Transverse colon (tissue), 4 donors: ENCODE measurements around the gene KCNA2. TPM values are rescaled to one million over a fixed set of nuclear protein-coding genes. Genes with fewer than 3 reads are reported as not detected.

ENCODE experiments used
- DNase-seq: peaks from one replicate; pipeline ENCODE4 v3.0.0-alpha.2; 2019
- H3K27ac ChIP-seq, 4 donors: fragments of 200-600 bp; sonication (generic); 2 replicates each; pipeline ENCODE4 v1.5.1; 2016 to 2018; ENCODE audit warnings: inconsistent platforms in 4 of 4
- H3K27me3 ChIP-seq: fragments of 200-600 bp; sonication (generic); 2 replicates; pipeline ENCODE4 v1.5.1; 2017; ENCODE audit warnings: inconsistent platforms
- H3K36me3 ChIP-seq, 4 donors: fragments of 200-600 bp; sonication (generic); 2 replicates each; pipeline ENCODE4 v1.5.1; 2017 to 2019; ENCODE audit warnings: inconsistent platforms in 4 of 4
- H3K4me1 ChIP-seq, 4 donors: fragments of 200-600 bp; sonication (generic); 2 replicates each; pipeline ENCODE4 v1.5.1; 2017 to 2020; ENCODE audit warnings: inconsistent platforms in 4 of 4
- H3K4me3 ChIP-seq, 4 donors: fragments of 200-600 bp; sonication (generic); 1 replicate in 1 of 4; 2 replicates in 3 of 4; pipeline versions ENCODE4 v1.5.1 to v1.6.1; 2017 to 2019; ENCODE audit warnings: inconsistent platforms in 4 of 4
- H3K9me3 ChIP-seq, 2 donors: fragments of 200-600 bp; sonication (generic); 2 replicates each; pipeline ENCODE4 v1.5.1; 2017 to 2019; ENCODE audit warnings: inconsistent platforms in 2 of 2
- CTCF ChIP-seq, 5 experiments: fragments of 200-600 bp in 3 of 5; fragments of 450-650 bp in 2 of 5; sonication (generic) in 3 of 5; IDR thresholded peaks; 1 replicate in 2 of 5; 2 replicates in 3 of 5; pipeline ENCODE4 v1.5.1; 2016 to 2017; ENCODE audit warnings: antibody characterized with exemption in 5 of 5, inconsistent platforms in 3 of 5, mild to moderate bottlenecking in 2 of 5, moderate library complexity in 1 of 5
- EP300 ChIP-seq: sonication (generic); formaldehyde crosslinking; IDR thresholded peaks from one replicate; pipeline ENCODE4 v1.6.1; 2017; ENCODE audit warnings: antibody characterized with exemption, low read depth
- POLR2A ChIP-seq: fragments of 450-650 bp; IDR thresholded peaks from one replicate; pipeline ENCODE4 v1.6.1; 2016; ENCODE audit warnings: antibody characterized with exemption, mild to moderate bottlenecking, moderate library complexity
- POLR2AphosphoS5 ChIP-seq, 3 donors: sonication (generic); formaldehyde crosslinking; IDR thresholded peaks; one replicate each; pipeline ENCODE4 v1.6.1; 2016; ENCODE audit warnings: antibody characterized with exemption in 3 of 3
- WGBS, 2 donors: methylation state at CpG; one replicate each; pipeline ENCODE4 v1.1.5; 2018; ENCODE audit warnings: low coverage in 1 of 2; 5-methylcytosine and 5-hydroxymethylcytosine counted together
- in situ Hi-C, 4 donors: fragments of 200-750 bp; cut with MboI; loops; one replicate each; pipeline versions ENCODE4 v1.15.0 to v1.15.1; 2017; ENCODE audit warnings: low sequenced_read_pairs in 3 of 4, low pct_ligation_motif_present in 1 of 4, low pct_unique_long_range_greater_than_20kb in 1 of 4
- intact Hi-C: fragments of 100-400 bp; cut with DNase I; formaldehyde crosslinking; loops from one replicate; pipeline ENCODE4 v1.15.1; 2023; ENCODE audit warnings: low total_unique reads
- total RNA-seq, 4 donors: library from RNA; depleted of rRNA; stranded (reverse); fragments of >200 nt; gene quantifications; one replicate each; pipeline ENCODE4 v1.1.0, GENCODE V29; 2016

KCNA2 gene
- total RNA-seq, 4 donors from 2014 or later = 0.40 to 1.7 (median 0.68) TPM; not detected in 1

- Histone ChIP-seq H3K4me1 (peaks cover 0 to 18% (median 15%) of the 10 kb centered on the region in 4 donors), H3K27me3 (peaks cover 42% of the 10 kb centered on the region), H3K27ac (no peak overlapping the region), H3K36me3 (no peaks in the 10 kb centered on the region), H3K4me3 (no peak overlapping the region), H3K9me3 (no peaks in the 10 kb centered on the region)
- TF ChIP-seq CTCF (IDR thresholded peaks at IDR 0.05) (no peak), EP300 (no peak), POLR2AphosphoS5 (IDR thresholded peaks at IDR 0.05) (no peak), POLR2A (no peak)
- no peak for DNase-seq
- WGBS, 2 donors = 69 to 90% methylated on average over 2 to 4 of the region's 4 CpGs
- intact Hi-C loops = no loop called here
- in situ Hi-C loops = no loop called here
Measured at GRCh38 chr1:110602466-110602865, 3.7 kb downstream of the KCNA2 start.

DNA sequence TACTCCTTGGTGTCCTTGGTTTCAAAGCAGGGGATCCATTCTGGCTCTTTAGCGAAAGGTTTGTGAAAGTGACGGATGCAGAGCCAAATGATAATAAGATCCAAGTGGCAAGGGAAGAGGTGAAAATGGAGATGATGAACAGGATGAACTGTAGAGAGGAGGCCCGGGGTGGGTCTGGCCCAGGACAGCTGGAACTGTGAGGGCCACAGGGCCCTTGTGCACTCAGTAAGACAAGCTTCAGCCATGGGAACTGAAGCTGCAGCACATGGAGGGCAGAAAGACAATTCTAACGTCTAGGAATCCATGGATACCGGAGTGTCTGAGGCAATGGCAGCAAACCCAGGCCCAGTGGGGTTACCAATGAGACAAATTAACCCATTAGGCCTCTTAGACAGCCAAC, 4.8 kb downstream of the KCNA2 start:
- no peak overlapping the region for H3K27ac ChIP-seq
- H3K27me3 ChIP-seq = peaks cover 31% of the 10 kb centered on the region
- H3K9me3 ChIP-seq = no peaks in the 10 kb centered on the region
- in situ Hi-C loops (no loop called here), intact Hi-C loops (no loop called here)
- no peak overlapping the region for H3K4me3 ChIP-seq
- H3K36me3 ChIP-seq = no peaks in the 10 kb centered on the region
- WGBS, 2 donors = 61 to 86% methylated on average over 3 to 5 of the region's 5 CpGs
- DNase-seq = no peak
- no peak for TF ChIP-seq POLR2A
- TF ChIP-seq POLR2AphosphoS5 (IDR thresholded peaks at IDR 0.05) = no peak
- no peak for TF ChIP-seq EP300
- TF ChIP-seq CTCF (IDR thresholded peaks at IDR 0.05) = no peak
- H3K4me1 ChIP-seq = peaks cover 0 to 9% (median 6%) of the 10 kb centered on the region in 4 donors

GRCh38 chr1:110600716-110601115, 5.4 kb downstream of the KCNA2 start:
- H3K9me3 ChIP-seq = no peaks in the 10 kb centered on the region
- intact Hi-C loops (no loop called here), in situ Hi-C loops (no loop called here)
- no peaks in the 10 kb centered on the region for H3K36me3 ChIP-seq
- DNase-seq = no peak
- no peak overlapping the region for H3K4me3 ChIP-seq
- H3K4me1 ChIP-seq = peaks cover 0 to 3% (median under 1%) of the 10 kb centered on the region in 4 donors
- peaks cover 25% of the 10 kb centered on the region for H3K27me3 ChIP-seq
- TF ChIP-seq EP300 (no peak), POLR2AphosphoS5 (IDR thresholded peaks at IDR 0.05) (no peak), POLR2A (no peak), CTCF (IDR thresholded peaks at IDR 0.05) (no peak)
- 90% methylated on average over 3 of the region's 3 CpGs; no CpG with 5 or more reads in 1 of the 2 donors for WGBS, 2 donors
- H3K27ac ChIP-seq = no peak overlapping the region

DNA sequence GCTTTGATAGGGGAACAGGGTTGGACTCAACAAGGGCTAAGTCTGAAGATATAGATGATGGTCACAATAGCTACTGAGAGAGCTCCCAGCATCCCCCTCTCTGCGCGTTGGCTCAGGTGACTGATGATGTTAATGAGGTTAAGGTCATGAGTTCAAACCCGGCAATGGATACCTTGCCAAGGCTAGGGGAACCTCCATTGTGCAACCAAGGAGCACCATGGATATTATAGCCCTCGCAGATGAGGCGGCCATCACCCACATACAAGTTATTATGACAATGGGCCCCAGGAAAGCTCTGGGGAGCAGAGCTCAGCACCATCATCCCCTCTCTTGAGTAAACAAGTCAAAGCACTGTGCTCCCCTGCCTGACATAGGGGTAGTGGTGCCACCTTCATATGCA, 8.2 kb downstream of the KCNA2 start:
- DNase-seq = no peak
- H3K36me3 ChIP-seq = no peaks in the 10 kb centered on the region
- H3K27me3 ChIP-seq = no peaks in the 10 kb centered on the region
- H3K27ac ChIP-seq = no peak overlapping the region
- 94% methylated on average over 5 of the region's 5 CpGs; no CpG with 5 or more reads in 1 of the 2 donors for WGBS, 2 donors
- TF ChIP-seq POLR2AphosphoS5 (IDR thresholded peaks at IDR 0.05) (no peak), EP300 (no peak), CTCF (IDR thresholded peaks at IDR 0.05) (no peak), POLR2A (no peak)
- H3K4me3 ChIP-seq = no peak overlapping the region
- H3K4me1 ChIP-seq = peaks cover 0 to 4% (median 0%) of the 10 kb centered on the region in 4 donors
- intact Hi-C loops (no loop called here), in situ Hi-C loops (no loop called here)
- H3K9me3 ChIP-seq = no peaks in the 10 kb centered on the region
